GM18505 (cell line): ENCODE results near the gene ORM1.

Source experiments
- ATAC-seq: cut with Tn5 transposase; IDR thresholded peaks from one replicate; pipeline ENCODE4 v1.9.1; 2021; ENCODE audit not compliant: unreplicated experiment
- POLR2A ChIP-seq: IDR thresholded peaks from 4 replicates; pipeline ENCODE4 v1.6.1; 2011; ENCODE audit warnings: borderline replicate concordance; ENCODE audit not compliant: insufficient read depth, insufficient read length; ENCODE audit errors: extremely low read depth

The ORM1 gene

DNA sequence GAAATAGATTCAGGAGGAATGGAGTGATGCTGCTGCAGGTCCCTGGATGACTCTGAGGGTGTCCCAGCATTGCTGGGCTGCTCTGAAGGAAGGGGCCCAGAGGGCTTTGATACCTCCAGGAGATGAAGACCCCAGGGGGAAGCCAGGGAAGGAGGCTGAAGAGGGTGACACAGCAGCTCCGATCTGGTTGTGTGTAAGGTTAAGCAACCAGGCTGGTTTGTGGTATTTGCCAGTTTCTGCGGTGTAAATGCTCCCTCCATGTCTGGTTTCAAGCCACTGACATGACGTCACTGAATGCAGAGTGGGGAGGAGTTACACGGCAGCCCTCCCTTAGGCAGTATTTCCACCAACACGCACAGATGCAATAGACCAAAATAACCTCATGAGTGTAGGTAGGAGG lies 40.0 kb upstream of the ORM1 start:
- no peak for ATAC-seq
- TF ChIP-seq POLR2A, result no peak

DNA sequence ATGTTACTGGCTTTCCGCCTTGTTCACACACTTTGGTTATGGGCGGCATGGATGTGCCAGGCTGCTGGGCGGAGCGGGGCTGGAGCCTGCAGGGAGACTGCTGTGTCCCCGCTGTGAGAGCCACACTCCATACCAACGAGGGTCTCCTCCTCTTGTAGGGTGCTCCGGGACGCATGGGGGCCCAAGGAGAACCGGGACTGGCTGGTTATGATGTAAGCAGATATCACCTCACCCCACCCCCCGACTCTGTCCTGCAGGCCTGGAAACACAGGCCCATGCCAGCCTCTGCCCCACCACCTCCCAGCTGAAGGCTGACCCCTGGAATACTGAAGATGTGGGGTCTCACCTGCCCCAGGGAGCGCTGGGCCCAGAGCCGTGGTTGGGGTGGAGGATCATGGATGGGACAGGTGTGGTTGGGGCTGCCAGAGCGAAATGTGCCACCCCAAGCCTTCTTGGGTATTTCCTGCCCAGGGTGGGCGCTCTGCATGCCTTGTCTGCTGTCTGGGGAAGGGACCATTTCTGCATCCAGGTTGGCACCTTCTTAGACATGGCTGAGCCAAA lies 39.3 kb upstream of the ORM1 start:
- ATAC-seq, result no peak
- TF ChIP-seq POLR2A, result no peak

DNA sequence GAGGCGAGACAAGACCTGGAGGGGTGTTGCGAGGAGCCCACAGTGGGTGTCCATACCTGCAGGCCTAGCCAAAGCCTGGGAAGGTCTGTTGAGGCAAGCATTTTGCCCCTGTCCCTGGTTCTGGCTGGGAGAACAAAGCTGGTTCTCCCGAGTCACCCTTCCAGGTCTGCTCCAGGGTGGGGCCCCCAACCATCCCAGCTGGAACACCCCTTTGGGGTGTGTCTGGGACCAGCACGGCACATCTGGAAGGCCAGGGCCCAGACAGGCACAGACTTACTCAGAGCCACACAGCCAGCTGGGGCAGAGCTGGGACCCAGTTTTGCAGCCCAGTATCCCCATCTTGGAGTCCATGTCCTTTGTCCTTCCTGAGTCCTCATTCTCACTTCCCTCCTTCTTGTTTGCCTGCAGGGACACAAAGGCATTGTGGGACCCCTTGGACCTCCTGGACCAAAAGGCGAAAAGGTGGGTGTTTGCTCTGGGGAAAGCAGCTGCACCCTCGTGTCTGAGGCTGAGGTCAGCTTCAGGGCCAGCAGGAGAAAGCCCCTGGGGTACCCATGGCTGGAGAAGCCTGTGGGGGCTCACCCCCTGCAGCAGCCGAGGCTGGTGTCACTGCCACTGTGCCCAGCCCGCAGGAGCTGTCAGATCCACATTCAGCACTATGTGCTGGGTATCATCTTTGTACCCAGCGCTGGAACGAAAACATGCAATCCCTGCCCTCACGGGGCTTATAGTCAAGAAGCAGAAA lies 38.4 kb upstream of the ORM1 start:
- ATAC-seq, result no peak
- TF ChIP-seq POLR2A, result no peak

DNA sequence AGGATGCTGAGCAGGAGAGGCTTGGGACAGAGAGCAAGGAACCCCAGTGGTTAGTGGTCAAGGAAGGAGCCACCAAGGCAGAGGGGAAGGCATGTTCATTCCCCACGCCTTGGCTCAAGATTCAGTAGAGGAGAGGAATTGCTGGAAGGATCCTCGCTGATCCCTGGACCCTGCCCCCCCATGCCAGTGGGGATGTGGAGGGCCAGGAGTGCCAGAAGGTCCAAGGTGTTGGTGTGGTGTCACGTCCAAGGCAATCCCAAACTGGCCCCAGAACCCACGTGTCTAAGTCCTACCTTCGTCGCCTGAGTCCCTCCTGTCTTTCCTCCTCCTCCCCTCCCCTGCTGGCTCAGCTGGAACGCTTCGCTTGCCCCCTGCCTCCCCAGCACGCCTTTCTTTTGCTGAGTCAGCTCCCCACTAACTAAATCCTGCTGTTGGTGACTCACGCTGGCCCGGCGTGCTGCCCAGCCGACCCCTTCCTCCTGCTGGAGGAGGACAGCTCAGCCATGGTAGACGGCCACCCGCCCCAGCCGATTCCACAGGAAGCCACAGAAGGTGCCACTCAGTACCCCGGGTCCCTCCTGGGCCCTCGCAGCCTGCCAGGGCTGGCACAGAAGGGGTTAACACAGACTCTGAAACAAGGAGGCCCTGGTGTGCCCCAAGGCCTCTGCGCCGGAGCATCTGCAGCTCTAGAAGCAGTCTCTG lies 37.6 kb upstream of the ORM1 start:
- no peak for ATAC-seq
- no peak for TF ChIP-seq POLR2A

DNA sequence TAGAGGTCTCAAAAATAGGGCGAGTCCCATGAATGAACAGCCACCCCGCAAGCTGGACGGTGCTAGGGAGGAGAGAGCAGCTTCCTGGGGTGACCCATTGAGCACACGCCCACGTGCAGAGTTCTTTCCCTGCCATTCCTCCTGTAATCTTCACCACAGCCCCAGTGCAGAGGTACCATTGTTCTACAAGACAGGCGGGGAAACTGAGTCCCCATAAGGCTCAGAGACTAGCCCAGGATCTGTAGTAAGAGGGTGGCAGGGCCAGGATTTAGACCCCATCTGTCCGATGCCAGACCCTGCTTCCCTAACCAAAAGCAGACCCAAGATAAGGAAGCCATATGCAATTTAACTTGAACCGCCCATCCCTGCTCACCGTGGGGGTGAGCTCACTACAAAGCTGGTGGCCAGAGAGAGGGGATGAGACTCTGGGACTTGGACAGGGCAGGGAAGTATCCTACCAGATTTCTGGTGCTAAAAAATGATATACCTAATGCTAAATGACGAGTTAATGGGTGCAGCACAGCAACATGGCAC lies 36.7 kb upstream of the ORM1 start:
- no peak for ATAC-seq
- TF ChIP-seq POLR2A, result no peak

DNA sequence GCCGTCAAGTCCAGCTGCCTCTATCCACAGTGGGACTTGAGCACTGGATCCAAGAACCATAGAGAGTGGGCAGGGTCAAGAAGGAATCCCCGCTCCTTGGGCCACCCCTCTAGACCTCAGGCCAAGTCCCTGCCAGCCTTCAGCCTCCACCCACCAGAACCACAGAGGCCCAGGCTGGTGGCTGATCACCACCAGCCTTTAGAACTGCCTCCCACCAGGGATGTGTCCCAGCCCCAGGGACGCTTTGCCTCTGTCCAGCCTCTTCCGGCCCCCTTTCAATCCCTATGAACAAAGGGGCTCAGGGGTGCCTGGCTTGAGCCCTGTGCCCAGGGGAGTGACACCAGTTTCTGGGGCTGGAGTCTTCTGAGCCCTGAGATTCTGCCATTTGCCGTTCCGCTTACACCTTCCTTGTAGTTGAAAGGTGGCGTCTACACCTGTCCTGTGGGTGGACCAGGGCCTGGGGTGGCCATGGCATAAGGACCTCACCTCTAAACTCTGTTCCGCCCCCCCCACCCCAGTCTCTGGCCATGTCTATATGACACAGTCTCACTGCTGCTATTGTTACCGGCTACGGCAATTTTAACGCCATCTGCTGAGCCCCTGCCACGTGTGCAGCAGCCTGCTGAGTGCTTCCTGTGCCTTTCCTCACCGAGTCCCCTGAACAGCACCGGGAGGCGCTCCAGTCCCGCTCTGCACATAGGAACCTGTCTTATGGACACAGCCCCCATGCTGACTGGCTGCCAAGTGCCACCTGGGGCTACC lies 35.7 kb upstream of the ORM1 start:
- no peak for TF ChIP-seq POLR2A
- no peak for ATAC-seq

DNA sequence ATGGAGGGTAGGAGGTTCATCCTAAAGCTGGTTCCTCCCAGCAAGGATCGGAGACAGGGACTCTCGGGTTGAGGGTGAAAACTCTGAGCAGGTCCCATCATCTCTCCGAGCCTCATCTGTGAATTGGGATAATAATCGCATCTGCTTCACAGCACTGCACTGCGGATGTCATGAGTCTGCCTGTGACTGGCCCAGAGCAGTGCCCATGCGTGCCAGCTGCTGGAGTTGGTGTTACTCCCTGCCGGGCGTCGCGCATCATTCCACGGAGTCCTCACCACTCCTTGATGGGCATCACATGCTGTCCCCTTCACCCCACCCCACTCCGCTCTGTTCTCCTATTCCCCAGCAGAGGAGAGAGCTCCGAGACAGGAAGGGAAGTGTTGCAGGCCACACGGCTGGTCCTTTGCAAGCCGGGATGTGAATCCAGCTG lies 35.1 kb upstream of the ORM1 start:
- no peak for ATAC-seq
- TF ChIP-seq POLR2A, result no peak

DNA sequence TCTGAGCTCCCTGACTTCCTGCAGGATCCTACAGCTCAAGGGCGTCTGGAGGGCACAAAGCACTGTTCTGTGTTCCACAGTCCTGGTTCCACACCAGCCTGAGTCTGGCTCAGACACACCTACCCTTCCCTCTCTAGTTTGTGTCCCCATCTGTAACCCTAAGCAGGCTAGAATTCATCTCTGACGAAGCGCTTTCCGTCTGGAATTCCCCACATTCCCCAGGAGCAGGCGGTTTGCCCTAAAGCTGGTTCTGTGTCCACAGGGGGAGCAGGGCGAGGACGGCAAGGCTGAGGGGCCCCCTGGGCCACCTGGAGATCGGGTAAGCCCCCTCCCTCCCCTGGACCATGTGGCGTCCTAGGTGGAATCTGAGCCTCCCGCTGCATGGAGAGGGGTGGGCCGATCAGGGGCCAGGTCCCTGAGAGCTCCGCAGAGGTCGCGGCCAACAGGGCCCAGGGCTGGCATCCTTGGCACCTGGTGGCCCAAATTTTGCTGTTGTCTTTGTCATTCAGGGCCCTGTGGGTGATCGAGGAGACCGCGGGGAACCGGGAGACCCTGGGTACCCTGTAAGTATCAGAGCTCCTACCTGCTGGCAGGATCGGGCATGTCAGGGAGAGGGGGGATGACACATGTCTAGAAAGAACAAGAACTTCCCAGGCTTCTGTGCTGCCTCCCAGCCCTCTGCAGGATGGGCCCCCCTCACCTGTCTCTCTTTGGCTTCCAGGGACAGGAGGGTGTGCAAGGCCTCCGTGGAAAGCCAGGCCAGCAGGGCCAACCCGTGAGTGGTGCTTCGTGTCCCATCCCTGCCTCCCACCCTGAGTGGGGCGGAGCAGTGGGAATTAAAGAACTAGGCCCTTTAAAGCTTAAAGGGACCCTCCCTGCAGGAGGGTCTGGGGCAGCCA lies 34.5 kb upstream of the ORM1 start:
- TF ChIP-seq POLR2A, result no peak
- ATAC-seq, result no peak

DNA sequence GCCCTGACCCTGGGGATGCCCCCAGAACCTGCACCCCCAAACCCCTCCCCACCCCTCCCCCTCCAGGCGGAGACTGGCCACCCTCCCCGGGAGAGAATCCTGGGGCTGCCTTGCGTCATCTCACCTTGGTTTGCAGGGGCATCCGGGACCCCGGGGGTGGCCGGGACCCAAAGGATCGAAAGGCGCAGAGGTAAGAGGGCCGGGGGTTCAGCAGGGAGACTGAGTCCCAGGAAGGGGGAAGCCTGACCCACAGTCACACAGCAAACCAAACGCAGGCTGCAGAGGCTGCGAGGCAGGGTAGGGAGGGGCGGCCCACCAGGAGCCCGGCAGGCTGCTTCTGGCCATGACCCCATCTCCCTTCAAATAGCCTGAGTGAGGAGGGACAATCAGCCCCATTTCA lies 33.8 kb upstream of the ORM1 start:
- TF ChIP-seq POLR2A, result no peak
- no peak for ATAC-seq

DNA sequence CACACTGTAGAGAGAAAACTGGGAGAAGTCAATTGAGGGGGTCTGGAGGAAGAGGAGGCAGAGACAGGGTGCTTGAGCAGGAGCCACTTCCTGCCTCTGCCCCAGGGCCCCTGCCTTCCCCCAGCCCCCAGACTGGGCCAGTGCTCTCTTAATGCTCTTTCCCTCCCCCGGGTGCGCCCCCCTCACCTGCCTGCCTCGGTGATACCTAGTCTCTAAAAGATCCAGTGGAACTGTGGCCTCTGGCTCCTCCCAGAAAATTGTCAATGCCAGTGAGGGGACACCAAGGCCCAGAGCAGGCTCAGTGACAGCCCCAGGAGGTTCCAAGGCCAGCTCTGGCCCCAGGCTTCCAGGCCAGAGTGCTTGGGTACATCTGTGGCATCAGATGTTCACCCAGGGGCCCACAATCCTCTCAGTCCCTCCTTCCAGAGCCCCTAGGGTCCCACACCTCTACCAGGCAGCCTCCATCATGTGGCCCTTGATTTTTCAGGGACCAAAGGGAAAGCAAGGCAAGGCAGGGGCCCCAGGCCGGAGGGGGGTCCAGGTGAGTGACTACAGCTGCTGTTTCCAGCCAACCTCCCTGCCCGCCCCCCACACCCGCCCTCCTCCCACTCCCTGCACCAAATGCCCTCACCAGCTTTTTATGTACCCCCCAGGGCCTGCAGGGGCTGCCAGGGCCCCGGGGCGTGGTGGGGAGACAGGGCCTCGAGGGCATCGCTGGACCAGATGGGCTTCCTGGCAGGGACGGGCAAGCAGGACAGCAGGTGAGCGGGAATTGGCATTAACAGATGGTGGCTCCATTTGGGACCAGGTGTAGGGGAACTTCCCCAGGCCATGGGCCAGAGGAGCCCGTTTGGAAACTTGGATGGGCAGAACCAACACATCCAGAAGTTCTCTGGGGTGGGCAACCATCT lies 33.1 kb upstream of the ORM1 start:
- no peak for TF ChIP-seq POLR2A
- ATAC-seq, result no peak

DNA sequence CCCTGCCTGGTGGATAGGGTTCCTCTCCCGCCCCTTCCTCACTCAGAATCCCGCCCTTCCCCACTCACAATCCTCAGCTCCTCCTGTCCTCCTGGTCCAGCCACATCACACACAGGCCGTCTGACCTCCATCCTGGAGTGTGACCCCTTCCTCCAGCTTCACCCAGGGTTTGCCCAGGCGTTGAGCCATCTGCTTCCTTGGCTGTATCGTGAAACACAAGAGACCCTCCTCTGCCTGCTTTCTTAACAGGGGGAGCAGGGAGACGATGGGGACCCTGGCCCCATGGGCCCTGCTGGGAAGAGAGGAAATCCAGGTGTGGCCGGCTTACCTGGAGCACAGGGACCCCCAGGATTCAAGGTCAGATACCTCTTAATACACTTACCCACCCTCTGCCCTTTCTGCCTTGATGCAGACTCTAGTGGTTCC lies 32.3 kb upstream of the ORM1 start:
- no peak for ATAC-seq
- no peak for TF ChIP-seq POLR2A
